ENCODE data around the gene ITPKC.

Gene ITPKC

DNA sequence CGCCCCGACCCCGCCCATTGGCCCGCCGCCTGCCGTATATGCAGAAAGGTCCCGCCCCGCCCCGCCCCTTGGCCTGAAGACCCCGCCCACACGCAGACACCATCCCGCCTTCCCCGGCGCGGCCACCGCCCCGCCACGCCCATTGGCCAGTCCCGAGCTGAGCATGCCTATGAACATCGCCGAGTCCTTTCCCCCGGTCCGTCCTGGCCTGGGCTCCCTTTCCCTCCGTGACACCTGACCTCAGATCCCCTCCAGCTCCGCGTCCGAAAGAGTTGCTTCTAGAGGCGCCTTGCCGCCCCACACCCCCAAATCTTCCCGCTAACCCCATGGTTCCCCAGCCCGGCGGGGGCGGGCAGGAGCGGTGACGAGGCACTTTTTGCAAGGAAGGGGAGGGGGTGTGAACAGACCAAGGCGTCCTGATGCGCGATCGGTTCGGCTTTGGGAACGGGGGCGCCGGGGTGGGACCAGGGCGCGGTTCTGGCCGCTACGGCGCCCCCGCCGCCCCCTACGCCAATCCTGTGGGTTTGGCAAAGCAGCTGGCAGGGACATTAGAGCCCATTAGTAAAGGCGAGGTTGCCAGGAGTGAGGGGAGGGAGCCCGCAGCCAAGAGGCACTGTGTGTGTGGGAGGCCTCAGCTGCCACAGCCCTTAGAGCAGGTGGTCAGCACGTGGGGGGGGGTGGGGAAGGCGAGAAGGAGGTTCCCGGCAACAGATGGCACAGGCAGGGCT, 26.1 kb upstream of the ITPKC start:
- DNase-seq: peak; percentile 75

DNA sequence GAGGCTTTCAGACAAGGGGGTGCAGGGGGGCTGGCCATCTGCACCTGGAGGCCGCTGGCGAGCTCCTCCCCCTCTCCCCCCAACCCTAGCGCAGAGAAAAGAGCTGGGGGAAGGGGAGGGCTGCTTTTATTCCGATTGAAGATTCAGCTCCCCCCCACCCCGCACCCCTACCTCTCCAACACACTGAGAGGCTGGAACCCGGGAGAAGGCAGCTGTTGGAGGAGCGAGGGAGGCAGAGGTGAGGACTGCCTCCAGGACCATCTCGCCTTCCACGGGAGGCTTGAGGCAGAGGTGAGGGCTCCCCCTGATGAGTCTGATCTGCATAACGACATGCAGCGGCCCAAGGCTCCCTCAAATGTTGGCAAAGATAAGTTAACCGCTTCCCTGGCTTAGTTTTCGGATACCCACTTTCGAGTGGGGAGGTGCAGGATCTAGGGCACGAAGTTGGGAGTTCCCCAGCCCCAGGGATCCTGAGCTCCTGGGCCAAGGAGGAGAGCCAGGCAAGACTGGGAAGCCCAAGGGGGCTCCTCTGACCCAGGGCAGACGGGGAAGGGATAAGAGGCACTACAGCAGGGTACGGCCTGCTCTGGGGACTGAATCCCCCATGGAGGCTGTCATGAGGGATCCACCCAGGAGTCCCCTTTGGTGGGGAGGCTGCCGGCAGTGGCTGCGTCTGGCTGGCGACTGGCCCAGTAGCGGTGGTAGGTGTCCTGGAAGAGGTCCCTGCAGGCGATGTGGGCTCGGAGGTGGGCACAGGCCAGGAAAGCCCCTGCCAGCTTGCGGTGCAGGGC, 25.3 kb upstream of the ITPKC start:
- no peak for DNase-seq

DNA sequence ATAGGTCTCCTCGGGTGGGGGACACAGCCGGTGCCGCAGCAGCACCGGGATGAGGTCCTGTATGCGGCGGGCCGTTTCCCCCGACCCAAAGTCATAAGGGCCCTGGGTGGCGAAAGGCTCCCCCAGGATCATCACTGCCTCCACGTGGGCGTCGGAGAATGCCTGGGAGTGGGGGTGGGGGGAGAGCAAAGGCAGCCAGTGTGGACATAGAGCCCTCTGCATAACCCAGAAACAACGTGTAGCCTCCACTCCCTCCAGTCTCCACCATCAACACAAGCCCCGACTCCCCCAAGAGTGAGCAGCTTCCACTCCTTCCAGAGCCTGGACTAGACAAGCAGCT, 24.7 kb upstream of the ITPKC start:
- DNase-seq: no peak

- no peak for DNase-seq
Observed at GRCh38 chr19:40693150-40693788, 23.6 kb upstream of the ITPKC start.

GRCh38 chr19:40693896-40694295, 23.0 kb upstream of the ITPKC start:
- no peak for DNase-seq

- DNase-seq: no peak
Observed at GRCh38 chr19:40695881-40696280, 21.0 kb upstream of the ITPKC start.

GRCh38 chr19:40697007-40697406, 19.9 kb upstream of the ITPKC start:
- no peak for DNase-seq

DNA sequence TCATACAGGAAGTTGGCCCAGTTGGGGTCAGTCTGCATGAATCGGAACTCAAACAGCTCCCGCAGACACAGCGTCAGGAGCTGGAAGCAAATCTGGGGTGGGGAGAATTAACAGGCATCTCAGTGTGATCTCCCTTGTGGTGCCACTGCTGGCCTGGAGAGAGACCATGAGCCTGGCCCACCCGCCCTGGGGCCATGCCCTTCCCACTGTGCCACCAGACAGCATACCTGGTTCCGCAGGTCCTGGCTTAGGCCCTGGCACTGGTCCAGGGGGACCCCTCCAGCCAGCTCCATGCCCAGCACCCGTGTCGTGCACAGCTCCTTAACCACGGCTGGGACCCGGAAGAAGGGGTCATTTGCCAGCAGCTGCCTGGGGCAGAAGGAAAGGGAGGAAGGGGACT, 16.8 kb upstream of the ITPKC start:
- no peak for DNase-seq

DNA sequence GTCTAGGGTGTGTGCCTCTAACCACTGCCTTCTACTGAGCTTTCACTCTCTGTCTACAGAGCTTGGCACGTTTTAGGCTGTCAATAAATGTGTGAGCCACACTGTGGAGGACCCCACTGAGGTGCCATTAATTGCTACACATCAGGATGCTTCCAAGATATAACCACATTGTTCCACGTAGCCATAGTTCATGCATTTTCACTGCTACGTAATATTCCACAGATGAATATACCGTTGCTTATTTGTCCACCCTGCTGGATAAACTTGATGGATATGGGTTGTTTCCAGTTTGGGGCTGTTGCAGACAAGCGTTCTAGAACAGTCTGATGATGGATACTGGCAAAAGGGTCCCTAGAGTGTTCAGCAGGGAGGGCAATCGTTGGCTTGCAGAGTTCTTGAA, 15.2 kb upstream of the ITPKC start:
- no peak for DNase-seq

DNA sequence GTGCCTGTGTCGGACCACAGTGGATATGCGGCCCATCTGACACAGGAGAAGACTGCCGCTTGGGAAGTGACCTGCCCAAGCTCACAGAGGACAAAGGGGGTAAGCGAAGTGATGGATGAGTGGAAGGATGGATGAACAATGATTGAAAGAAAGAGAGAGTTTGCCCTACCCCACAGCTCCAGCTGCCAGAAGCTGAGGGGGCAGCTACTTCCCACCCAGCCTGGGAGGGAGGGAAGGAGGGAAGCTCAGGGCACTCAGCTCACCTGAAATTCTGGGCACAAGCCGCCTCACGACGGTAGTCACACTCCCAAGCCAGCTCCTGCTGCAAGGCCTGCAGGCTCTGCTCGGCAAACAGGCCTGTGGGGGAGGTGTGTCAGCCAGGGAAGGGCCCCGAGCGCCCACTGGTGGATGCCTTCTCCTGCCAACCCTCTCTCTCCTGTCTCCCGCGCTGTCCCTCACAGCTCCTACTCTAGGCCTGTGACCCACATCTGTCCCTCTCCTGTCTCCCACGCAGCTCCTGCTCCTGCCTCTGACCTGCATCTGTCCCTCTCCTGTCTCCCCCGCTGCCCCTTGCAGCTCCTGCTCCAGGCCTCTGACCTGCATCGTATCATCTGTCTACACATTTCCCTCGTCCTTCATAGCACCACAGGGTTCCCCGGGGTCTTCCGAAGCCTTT, 14.4 kb upstream of the ITPKC start:
- DNase-seq: no peak

DNA sequence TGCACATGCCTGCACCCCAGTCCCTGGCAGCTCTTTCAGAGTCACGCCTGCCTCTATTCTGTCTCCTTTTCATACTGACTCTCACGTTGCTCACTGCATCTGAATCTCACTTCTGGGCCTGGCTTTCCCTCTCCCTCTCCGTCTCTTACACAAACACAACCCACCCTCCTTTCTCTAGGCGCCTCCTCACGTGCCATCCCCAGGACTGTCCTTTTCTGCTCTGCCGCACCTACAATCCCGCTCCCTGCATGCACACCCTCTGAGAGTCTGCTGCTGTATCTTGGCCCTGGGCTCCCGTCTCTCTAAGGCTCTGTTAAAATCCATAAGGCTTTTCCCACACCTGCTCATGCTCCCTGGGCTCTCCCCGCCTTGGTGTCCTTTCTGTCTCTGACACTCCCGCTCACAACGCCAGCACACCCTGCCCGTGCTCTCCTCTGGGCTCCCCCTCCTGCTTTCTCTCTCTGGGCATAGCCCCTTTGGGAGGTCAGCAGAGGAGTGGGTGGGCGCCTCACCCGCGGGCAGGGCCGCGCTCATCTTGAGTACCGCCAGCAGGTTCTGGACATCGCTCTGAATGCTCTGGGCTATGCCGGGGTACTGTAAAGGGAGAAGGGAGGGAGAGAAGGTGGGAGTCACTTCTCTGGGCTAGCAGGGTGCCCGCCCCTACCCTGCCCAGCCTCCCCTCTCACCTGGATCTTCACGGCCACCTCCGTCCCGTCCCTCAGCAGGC, 13.7 kb upstream of the ITPKC start:
- DNase-seq: no peak

DNA sequence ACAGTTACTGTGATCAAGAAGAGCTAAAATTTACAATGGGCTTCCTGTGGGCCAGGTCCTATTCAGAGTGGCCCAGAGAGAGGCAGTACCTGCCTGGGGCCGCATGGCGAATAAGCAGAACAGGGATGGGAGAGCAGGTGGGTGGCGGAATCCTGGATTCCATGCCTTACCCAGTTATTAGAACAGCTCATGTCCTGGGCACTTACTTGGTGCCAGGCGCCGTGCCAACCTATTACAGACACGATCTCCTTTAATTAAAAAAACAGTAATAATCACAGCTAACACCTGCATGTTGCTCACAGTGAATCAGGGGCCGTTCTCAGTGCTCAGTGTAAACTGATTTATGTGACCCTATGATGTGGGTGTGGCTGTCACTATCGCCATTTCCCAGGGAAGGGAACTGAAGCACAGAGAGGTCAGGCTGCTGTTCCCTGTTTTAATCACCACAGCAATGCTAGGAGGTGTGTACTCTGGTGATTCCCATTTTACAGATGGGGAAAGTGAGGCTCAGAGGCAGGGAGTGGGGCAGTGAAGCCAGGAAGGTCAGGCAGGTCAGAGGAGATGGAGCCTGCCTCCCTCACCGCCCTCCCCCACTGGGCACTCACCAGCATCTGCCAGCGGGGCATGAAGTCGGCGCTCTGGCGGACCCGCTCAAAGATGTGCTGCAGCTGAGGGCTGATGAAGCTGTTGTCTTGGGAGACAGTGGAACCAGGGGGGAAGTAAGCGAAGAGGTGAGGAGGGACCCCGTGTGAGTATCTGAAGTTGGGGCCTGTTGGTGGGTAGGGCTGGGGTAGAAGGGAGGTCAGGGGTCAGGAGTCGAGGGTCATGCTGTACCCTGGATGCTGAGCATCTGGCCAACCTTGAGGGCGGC, 12.2 kb upstream of the ITPKC start:
- no peak for DNase-seq

GRCh38 chr19:40705362-40705651, 11.6 kb upstream of the ITPKC start:
- DNase-seq: no peak

- no peak for DNase-seq
Observed at GRCh38 chr19:40705950-40706619, 10.8 kb upstream of the ITPKC start.

GRCh38 chr19:40707615-40708014, 9.3 kb upstream of the ITPKC start:
- DNase-seq: no peak

- no peak for DNase-seq
Observed at GRCh38 chr19:40709817-40710216, 7.1 kb upstream of the ITPKC start.

DNA sequence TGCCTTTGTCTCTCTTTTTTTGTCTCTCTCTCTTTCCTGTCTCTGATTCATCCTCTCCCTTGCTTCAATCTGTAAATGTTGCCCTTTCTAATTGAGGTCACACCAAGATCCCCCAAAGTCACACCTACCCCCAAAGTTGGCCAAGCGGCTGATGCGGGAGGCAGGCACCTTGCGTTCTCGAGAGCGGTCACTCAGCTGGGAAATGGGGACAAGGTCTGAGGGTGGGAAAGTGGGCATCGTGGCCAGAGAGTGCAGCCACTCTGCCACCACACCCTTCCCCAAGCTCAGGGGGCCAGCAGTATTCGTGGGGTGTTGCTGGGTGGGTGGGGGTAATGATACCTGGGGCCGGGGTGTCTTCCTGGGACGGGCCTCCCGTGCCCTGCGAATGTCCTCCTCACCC, 3.0 kb upstream of the ITPKC start:
- DNase-seq: no peak

DNA sequence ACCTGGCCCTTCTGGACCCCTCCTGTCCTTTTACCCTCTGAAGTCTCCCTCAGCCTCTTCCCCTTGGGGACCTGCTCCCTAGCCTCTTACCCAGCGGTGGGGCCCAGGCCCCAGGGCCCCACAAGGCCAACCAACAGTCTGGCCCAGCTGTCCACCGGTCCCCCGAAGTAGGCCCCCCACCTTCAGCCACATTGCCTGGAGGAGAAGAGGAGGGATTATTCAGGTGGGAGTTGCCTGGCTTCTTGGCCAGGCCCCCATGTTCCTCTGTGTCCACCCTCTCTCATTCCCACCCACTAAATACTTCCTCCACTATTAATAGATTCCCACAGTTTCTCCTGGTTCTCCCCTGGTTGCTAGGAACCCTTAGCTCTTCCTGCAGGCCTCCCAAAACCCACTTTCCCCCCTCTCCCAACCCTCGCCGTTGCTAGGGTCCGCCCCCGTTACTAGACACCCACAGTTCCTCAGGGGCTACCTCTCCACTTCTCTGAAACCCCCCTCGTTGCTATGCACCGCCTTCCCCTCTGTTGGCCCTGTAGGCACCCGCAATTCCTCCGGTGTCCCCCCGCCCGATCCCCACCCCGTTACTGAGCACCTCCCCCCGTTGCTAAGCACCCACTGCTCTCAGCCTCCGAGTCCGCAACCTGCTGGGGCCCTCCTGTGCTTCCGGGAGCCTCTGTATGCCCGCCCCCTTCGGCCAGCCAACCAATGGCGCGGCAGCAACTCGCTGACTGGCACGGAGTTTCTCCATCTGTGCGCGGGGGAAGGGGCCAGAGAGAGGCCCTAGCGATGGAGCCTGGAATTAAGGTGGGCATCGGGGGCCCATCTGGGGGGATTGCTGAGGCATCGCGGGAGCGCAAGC, 2.2 kb upstream of the ITPKC start:
- DNase-seq: peak; percentile 85

GRCh38 chr19:40716031-40716481, 856 bp upstream of the ITPKC start:
- DNase-seq: peak; percentile 58

GRCh38 chr19:40717325-40717879, 490 bp downstream of the ITPKC start:
- DNase-seq: no peak

Measured in activated CD4-positive, alpha-beta T cell treated with anti-CD3 and anti-CD28 coated beads for 1 hour (primary cell).